ENCODE measurements around the gene FNIP1.

DNA sequence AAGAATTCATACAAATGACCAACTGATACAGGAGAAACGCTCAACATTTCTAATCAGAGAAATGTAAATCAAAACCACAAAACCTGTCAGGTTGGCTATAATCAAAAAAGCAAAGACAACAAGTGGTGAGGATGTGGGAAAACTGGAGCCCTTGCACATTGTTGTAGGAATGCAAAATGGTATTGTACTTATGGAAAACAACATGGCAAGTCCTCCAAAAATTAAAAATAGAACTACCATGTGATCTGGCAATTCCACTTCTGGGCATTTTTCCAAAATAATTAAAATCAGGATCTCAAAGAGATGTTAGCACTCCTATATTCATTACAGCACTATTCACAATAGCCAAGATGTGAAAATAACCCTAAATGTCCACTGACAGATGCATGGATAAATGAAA lies 76.1 kb downstream of the FNIP1 start:
- TF ChIP-seq POLR2AphosphoS5 (IDR thresholded peaks at IDR 0.05; ENCODE audit: borderline replicate concordance, low read depth, low read length) = no peak
- TF ChIP-seq EZH2 (IDR thresholded peaks at IDR 0.05) = no peak
